Neural progenitor cell (in vitro differentiated cells): Measurements from ENCODE around the gene WWOX.

Experiments used
- EZH2 ChIP-seq: fragments of 200-600 bp; sonication (generic); IDR thresholded peaks from 2 replicates; pipeline ENCODE4 v1.6.1; 2017; ENCODE audit warnings: antibody characterized with exemption, mild to moderate bottlenecking, moderate library complexity
- TF ChIP-seq, protein P1 (sequence below): fragments of 200-600 bp; sonication (generic); IDR thresholded peaks from 2 replicates; pipeline ENCODE4 v1.5.1; 2017; ENCODE audit warnings: antibody characterized with exemption, mild to moderate bottlenecking

DNA sequence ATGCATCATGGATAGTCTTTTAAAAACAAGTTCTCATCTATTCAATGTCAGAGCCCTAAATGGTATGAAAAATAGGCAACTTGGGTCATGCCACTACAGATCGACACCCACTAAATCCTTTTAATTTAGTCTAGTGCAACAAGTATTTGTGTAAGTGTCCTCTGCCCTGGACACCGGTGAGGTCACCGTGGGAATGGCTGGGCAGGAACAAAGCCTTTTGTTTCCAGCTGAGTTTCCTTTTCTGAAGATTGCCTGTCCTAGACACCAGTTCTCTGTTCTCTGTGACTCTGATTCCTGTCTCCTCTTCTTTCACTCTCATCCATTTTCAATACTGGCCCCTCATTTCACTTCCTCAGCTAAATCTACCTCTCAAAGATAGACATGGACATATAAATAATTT, 1054.6 kb downstream of the WWOX start:
- TF ChIP-seq EZH2 = no peak
- TF ChIP-seq, protein P1, sequence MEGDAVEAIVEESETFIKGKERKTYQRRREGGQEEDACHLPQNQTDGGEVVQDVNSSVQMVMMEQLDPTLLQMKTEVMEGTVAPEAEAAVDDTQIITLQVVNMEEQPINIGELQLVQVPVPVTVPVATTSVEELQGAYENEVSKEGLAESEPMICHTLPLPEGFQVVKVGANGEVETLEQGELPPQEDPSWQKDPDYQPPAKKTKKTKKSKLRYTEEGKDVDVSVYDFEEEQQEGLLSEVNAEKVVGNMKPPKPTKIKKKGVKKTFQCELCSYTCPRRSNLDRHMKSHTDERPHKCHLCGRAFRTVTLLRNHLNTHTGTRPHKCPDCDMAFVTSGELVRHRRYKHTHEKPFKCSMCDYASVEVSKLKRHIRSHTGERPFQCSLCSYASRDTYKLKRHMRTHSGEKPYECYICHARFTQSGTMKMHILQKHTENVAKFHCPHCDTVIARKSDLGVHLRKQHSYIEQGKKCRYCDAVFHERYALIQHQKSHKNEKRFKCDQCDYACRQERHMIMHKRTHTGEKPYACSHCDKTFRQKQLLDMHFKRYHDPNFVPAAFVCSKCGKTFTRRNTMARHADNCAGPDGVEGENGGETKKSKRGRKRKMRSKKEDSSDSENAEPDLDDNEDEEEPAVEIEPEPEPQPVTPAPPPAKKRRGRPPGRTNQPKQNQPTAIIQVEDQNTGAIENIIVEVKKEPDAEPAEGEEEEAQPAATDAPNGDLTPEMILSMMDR = no peak
